RWPE2 (cell line): ENCODE data around the gene HEMGN.

Experiments
- ATAC-seq: fragments of 200-7000 bp; cut with Tn5 transposase; 3 replicates; pipeline ENCODE4 v1.9.1; 2021; ENCODE audit warnings: low read depth
- DNase-seq: peaks from one replicate; pipeline ENCODE4 v3.0.0-alpha.2; 2020; ENCODE audit warnings: low spot score
- H3K27ac ChIP-seq: fragments of 450-650 bp; 2 replicates; pipeline ENCODE4 v1.5.1; 2017; ENCODE audit warnings: mild to moderate bottlenecking; ENCODE audit not compliant: poor library complexity, severe bottlenecking
- H3K27me3 ChIP-seq: fragments of 250-450 bp; sonication (Bioruptor Pico); 2 replicates; pipeline ENCODE4 v1.5.1; 2021; ENCODE audit warnings: mild to moderate bottlenecking, moderate library complexity; ENCODE audit not compliant: insufficient read depth, poor library complexity, severe bottlenecking
- H3K36me3 ChIP-seq: fragments of 250-450 bp; sonication (Bioruptor Pico); 2 replicates; pipeline ENCODE4 v1.5.1; 2020; ENCODE audit warnings: low read depth, mild to moderate bottlenecking, moderate library complexity
- H3K4me1 ChIP-seq: fragments of 250-450 bp; sonication (Bioruptor Pico); 2 replicates; pipeline ENCODE4 v1.5.1; 2021; ENCODE audit warnings: mild to moderate bottlenecking, moderate library complexity; ENCODE audit not compliant: insufficient read depth, poor library complexity, severe bottlenecking
- H3K4me3 ChIP-seq: fragments of 250-450 bp; sonication (Bioruptor Pico); 2 replicates; pipeline ENCODE4 v1.5.1; 2021; ENCODE audit warnings: mild to moderate bottlenecking, moderate library complexity; ENCODE audit not compliant: severe bottlenecking
- H3K9me3 ChIP-seq: fragments of 250-450 bp; sonication (Bioruptor Pico); 2 replicates; pipeline ENCODE4 v1.5.1; 2021; ENCODE audit warnings: mild to moderate bottlenecking, moderate library complexity; ENCODE audit not compliant: severe bottlenecking
- TF ChIP-seq, protein P1 (sequence below): fragments of 450-650 bp; IDR thresholded peaks from one replicate; pipeline ENCODE4 v1.5.1; 2017; ENCODE audit warnings: mild to moderate bottlenecking, moderate library complexity; ENCODE audit not compliant: poor library complexity, severe bottlenecking

Gene HEMGN

DNA sequence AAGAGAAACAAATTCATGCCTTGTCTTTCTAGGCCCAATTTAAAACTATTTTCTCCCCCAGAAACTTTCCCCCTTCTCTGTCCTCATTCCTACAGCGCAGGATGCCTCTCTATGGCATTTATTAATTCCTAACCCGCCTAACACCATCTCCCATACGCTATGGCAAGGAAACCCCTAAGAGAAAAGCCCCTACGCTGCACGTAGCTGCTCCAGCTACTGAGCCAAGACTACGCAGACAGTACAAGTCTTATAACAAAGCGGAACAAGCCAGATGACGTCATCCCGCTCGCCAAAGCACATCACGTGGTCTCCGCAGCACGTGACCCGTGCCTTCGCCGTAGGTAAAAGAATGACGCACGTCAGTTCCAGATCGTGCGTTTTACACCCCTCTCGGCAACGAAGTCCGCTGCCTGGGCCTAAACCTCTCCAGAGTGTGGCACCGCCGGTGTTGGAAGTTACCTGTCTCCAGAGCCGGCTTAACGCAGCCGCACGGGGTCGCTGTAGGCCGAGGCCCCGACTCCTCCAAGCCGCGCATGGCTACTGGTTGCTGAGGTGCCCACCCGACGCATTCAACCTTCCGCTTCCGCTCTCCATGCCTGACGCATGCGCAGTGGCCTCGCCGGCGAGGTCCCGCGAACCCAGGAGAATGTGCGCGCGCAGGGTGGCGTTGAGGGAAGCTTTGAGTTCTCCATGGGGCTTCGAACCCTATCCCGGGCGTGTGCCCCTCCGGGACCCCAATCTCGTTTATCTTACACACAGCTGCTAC is 15.8 kb downstream of the HEMGN start, which contains the start of gene TRMO:
Gene TRMO, minus strand, starts transcription at position 542 of the 766 bp plus-strand sequence. Its CDS starts 7 bp downstream, at position 535.
- Histone ChIP-seq H3K4me3 (peak within 1 kb of the TSS; percentile 75), H3K9me3 (no peaks in the 10 kb centered on the region), H3K36me3 (no peaks in the 10 kb centered on the region), H3K27me3 (peaks cover 3% of the 10 kb centered on the region), H3K27ac (peak within 1 kb of the TSS; percentile 78), H3K4me1 (peaks cover 4% of the 10 kb centered on the region)
- TF ChIP-seq, protein P1, sequence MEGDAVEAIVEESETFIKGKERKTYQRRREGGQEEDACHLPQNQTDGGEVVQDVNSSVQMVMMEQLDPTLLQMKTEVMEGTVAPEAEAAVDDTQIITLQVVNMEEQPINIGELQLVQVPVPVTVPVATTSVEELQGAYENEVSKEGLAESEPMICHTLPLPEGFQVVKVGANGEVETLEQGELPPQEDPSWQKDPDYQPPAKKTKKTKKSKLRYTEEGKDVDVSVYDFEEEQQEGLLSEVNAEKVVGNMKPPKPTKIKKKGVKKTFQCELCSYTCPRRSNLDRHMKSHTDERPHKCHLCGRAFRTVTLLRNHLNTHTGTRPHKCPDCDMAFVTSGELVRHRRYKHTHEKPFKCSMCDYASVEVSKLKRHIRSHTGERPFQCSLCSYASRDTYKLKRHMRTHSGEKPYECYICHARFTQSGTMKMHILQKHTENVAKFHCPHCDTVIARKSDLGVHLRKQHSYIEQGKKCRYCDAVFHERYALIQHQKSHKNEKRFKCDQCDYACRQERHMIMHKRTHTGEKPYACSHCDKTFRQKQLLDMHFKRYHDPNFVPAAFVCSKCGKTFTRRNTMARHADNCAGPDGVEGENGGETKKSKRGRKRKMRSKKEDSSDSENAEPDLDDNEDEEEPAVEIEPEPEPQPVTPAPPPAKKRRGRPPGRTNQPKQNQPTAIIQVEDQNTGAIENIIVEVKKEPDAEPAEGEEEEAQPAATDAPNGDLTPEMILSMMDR: peak; percentile 78
- ATAC-seq (peak; percentile 83), DNase-seq (peak; percentile 95)

DNA sequence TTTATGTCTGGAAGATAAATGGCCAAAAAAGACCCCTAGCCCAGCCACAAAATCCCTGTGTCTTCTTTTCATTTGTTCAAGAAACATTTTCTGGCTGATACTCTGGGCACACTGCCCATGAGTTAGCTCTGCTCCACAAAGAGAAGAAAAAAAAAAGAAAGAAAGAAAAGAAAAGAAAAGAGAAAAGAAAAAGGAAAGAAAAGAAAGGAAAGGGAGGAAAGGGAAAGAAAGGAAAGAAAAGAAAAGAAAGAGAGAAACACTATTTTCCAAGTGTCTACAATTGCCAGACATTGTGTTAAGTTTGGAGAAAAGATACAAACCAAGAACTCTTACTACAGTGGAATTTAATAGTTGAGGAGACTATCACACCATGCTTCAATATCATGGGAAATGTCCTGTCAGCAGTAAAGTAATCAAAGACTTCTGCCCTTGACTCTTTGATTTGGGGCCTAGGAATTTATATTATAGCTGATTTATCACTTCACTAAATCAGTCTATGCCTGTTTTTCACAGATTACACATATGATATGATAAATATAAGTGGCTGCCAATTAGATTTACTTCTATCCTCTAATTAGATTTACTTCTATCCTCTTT is 18.7 kb downstream of the HEMGN start:
- Histone ChIP-seq H3K4me3 (no peak overlapping the region), H3K4me1 (peaks cover 4% of the 10 kb centered on the region), H3K9me3 (no peaks in the 10 kb centered on the region), H3K27me3 (no peaks in the 10 kb centered on the region), H3K27ac (no peak overlapping the region), H3K36me3 (peaks cover 11% of the 10 kb centered on the region)
- ATAC-seq: no peak
- TF ChIP-seq, protein P1: no peak
- no peak for DNase-seq

DNA sequence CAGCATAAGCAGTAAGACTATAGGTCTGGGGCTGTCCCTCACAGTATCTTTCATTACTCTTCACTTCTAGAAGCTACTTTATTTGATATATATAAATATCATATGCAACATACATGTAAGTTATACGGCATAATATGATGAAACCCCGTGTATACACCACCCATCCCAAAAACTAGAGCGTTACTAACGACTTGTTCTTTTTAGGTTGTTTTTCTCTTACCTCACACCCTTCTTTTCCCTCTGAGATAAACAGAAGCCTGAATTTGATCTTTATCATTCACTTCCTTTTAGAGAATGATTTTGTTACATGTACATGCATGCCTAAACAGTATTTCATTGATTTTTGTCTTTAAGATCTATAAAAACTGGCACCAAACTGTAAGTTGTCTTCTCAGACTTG is 19.4 kb downstream of the HEMGN start:
- H3K4me1 ChIP-seq: peaks cover 4% of the 10 kb centered on the region
- no peak overlapping the region for H3K27ac ChIP-seq
- ATAC-seq (no peak), DNase-seq (no peak)
- no peaks in the 10 kb centered on the region for H3K9me3 ChIP-seq
- TF ChIP-seq, protein P1: no peak
- no peak overlapping the region for H3K4me3 ChIP-seq
- H3K36me3 ChIP-seq: peaks cover 15% of the 10 kb centered on the region
- no peaks in the 10 kb centered on the region for H3K27me3 ChIP-seq

DNA sequence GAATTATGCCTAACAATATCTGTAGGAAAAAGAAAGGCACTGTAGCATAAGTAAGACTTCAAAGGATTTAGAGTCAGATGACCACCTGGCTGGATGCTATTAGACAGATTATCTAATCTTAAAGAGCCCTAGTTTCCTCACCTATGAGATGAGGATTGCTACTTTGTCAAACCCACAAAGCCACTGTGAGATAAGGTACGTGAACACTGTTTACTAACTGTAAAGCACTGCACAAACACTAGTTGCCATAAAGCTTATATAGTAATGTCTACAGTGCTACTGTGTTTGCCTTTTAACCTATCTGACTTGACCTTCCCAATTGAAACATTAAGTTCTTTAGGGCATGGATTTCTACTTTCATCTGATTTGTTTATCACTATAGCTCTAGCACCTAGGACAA is 26.0 kb downstream of the HEMGN start:
- H3K4me1 ChIP-seq: peaks cover 13% of the 10 kb centered on the region
- H3K4me3 ChIP-seq: no peak overlapping the region
- H3K27me3 ChIP-seq: no peaks in the 10 kb centered on the region
- DNase-seq (no peak), ATAC-seq (no peak)
- peaks cover 43% of the 10 kb centered on the region for H3K36me3 ChIP-seq
- H3K27ac ChIP-seq: no peak overlapping the region
- TF ChIP-seq, protein P1: no peak
- no peaks in the 10 kb centered on the region for H3K9me3 ChIP-seq

DNA sequence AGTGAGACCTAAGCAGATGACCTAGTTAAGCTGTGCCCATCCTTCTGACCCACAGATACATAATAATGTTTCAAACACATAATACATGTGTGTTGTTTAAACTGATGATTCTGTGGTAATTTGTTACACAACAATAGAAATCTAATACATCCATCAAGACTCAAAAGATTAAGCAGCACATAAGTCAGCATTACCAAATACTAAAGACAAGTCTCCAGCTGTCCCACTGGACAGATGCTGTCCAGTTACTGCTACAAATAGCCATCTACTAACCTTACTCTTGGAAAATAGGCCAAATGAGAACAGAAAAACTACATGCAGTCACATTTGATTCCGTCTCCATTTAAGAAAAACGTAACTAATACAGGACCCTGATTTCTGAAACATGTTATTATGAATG is 26.4 kb downstream of the HEMGN start:
- Histone ChIP-seq H3K27ac (peak overlapping the region; percentile 45), H3K4me1 (peaks cover 13% of the 10 kb centered on the region), H3K9me3 (no peaks in the 10 kb centered on the region), H3K27me3 (no peaks in the 10 kb centered on the region), H3K4me3 (no peak overlapping the region), H3K36me3 (peaks cover 43% of the 10 kb centered on the region)
- DNase-seq (no peak), ATAC-seq (no peak)
- TF ChIP-seq, protein P1: no peak
